Posterior vena cava (tissue), 2 donors: ENCODE results near the gene CD48. TPM values are rescaled to one million over a fixed set of nuclear protein-coding genes. Genes with fewer than 3 reads are reported as not detected.
A peak's percentile ranks its signal among the peaks of the same experiment; 100 is the strongest.

Experiments
- DNase-seq: peaks from one replicate; pipeline ENCODE4 v3.0.0-alpha.2; 2020; ENCODE audit warnings: low spot score
- intact Hi-C, 2 donors: fragments of 100-400 bp; cut with DNase I; formaldehyde crosslinking; loops; one replicate each; pipeline versions ENCODE4 v1.14.1 to v1.14.2; 2022 to 2023
- total RNA-seq, 2 donors: library from RNA; stranded (reverse); fragmentation: NEBNext Ultra II Directional; extraction: Animal tissue kit (Norgen Biotek cat#: 25700); gene quantifications; one replicate each; pipeline ENCODE4 v1.2.1, GENCODE V29; 2021
- donor health status: DM: yes; HTN: yes; CAD: no.
- donor health status: DM: yes; HTN: yes; CAD: no.

The CD48 gene
- total RNA-seq, 2 donors from 2014 or later, result 3.3 to 5.6 TPM

- DNase-seq, result no peak
- intact Hi-C loops, result no loop called here
Measured at GRCh38 chr1:160685266-160685665, 26.4 kb downstream of the CD48 start.

GRCh38 chr1:160682983-160683865 is 28.4 kb downstream of the CD48 start:
- DNase-seq, result no peak
- intact Hi-C loops, result no loop called here

- DNase-seq, result no peak
Measured at GRCh38 chr1:160681891-160682140, 29.8 kb downstream of the CD48 start.

GRCh38 chr1:160681066-160681890 is 30.3 kb downstream of the CD48 start:
- intact Hi-C loops, result no loop called here

More at GRCh38 chr1:160681891-160682140, 29.8 kb downstream of the CD48 start:
- intact Hi-C loops, result no loop called here

GRCh38 chr1:160680399-160680798 is 31.2 kb downstream of the CD48 start:
- no peak for DNase-seq
- intact Hi-C loops, result no loop called here

More at GRCh38 chr1:160681066-160681890, 30.3 kb downstream of the CD48 start:
- peak; percentile 92 for DNase-seq

GRCh38 chr1:160679893-160680292 is 31.7 kb downstream of the CD48 start:
- DNase-seq, result no peak
- intact Hi-C loops, result no loop called here

- intact Hi-C loops, result no loop called here
- no peak for DNase-seq
Measured at GRCh38 chr1:160676869-160677597, 34.6 kb downstream of the CD48 start.

DNA sequence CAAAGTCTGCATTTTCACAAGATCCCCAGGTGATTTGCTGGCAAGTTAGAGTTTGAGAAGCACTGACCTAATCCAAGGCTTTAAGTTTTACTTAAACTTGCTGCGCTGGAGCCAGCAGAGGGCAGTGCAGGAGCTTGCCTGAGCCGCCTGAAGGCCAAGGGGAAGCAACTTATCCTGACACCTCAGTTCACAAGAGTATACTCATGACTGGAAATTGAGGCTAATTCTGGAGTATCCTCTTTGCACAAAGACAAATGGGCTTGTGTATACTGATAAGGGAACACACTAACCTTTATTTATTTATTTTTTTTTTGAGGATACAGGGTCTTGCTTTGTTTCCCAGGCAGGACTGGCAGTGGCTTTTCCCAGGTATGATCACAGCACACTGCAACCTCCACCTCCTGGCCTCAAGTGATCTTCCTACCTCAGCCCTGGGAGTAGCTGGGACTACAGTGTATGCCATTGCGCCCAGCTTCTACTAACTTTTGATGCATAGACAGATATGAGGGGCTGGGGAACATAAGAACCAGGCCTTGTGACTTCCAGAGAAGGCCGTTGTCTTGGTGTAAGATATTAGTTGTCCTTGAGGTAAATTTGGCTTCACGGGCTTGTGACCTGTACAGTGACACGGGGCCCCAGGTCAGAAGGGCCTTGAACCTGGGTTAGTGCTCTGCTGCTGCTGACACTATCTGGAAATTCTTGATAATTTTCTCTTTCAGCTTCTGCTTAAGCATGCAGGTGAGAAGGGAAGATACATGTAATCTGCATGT is 35.8 kb downstream of the CD48 start:
- intact Hi-C loops, result no loop called here
- peak; percentile 93 for DNase-seq

- DNase-seq, result no peak
- intact Hi-C loops, result no loop called here
Measured at GRCh38 chr1:160674415-160674814, 37.2 kb downstream of the CD48 start.

DNA sequence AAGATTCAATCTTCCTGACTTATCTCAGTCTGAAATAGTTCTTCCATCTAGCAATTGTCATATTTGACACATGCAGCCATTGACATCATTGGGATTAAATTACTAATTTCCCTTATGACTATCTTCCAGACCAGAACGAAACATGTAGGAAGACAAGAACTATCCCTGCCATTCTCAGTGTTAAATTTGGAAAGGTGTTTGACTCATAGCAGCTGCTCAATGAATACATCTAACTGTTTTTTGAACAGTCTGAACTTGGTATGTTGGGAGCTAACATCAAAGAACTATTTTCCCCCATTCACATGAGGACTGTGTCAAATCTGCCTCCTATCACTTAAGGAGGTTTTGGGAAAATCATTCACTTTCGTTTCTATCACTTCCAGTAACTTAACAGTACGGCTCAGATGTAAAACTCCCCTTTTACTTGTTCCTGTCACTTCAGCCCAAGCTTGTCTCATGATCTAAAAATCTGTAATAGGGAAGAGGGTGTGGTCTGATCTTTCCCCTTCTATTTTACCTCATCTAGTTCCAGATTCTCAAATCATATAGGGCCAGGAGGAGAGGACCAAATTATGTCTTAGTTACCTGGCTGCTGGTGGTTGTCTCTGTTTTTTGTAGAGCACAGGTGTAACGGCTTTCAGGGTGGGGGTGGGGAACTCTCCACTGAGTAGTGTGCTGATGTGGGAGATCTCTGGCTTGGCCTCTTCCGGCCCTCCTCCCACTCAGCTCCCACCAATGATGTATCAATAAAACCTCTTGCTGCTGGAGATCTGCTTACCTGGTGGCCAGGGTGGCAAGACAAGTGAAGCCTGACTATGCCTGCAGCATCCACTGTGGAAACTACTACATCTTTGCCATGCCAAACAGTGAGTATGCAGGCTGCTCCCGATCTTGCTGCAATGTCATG is 38.6 kb downstream of the CD48 start:
- DNase-seq, result no peak
- intact Hi-C loops, result no loop called here

GRCh38 chr1:160671603-160672517 is 39.8 kb downstream of the CD48 start:
- DNase-seq, result no peak
- intact Hi-C loops, result no loop called here

DNA sequence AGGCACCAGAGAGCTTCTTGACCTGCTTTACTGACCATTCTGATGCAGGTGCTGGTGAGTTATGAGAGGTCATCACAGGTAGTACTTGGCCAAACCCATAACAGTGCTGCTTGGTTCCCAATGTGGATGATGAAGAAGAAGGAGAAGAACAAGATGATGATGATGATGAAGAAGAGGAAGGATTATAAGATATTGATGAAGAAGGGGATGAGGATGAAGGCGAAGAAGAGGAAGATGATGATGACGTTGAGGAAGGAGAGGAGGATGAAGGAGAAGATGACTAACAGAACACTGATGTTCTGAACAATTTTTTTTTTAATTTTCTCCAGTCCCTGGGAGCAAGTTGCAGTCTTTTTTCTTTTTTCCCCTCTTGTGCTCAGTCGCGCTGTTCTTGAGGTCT is 40.9 kb downstream of the CD48 start:
- intact Hi-C loops, result no loop called here

GRCh38 chr1:160669802-160670201 is 41.8 kb downstream of the CD48 start:
- DNase-seq, result no peak
- intact Hi-C loops, result no loop called here

More for the DNA sequence above, 40.9 kb downstream of the CD48 start:
- DNase-seq, result no peak

DNA sequence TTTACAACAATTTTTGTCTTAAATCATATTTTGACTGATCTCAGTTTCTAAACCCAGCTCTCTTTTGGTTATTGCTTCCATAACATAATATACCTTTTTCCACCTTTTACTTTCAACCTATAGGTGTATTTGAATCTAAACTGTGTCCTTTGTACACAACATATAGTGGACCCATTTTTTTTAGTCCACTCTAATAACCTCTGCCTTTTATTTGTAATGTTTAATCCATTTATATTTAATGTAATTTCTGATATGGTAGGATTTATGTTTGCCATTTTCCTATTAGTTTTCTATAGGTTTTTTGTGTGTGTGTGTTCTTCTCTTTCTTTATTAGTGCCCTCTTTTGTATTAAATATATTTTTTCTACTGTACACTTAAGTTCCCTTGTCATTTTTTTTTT is 42.3 kb downstream of the CD48 start:
- intact Hi-C loops, result no loop called here
- DNase-seq, result no peak

DNA sequence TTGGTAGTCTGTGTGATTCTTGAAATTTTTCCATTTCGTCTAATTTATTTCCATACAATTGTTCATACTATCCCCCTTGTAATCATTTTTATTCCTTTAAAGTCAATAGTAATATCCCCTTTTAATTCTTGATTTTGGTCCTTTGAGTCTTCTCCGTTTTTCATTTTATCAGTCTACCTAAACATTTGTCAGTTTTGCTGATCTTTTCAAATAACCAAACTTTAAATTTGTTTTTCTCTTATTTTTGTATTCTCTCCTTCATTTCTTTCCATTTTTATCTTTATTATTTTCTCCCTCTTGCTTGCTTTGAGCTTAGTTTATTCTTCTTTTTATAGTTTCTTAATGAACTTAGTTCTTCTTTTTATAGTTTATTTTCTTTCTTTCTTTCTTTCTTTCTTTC is 43.7 kb downstream of the CD48 start:
- intact Hi-C loops, result no loop called here
- no peak for DNase-seq

GRCh38 chr1:160666079-160666442 is 45.6 kb downstream of the CD48 start:
- DNase-seq, result no peak
- intact Hi-C loops, result no loop called here

- intact Hi-C loops, result no loop called here
- peak; percentile 88 for DNase-seq
Measured at GRCh38 chr1:160665330-160666078, 46.1 kb downstream of the CD48 start.
